Tibial nerve (tissue), 4 donors: ENCODE measurements around the gene OR56B4. TPM values are rescaled to one million over a fixed set of nuclear protein-coding genes. Genes with fewer than 3 reads are reported as not detected.

Experiments used
- DNase-seq, 2 donors: peaks; one replicate each; pipeline ENCODE4 v3.0.0-alpha.2; 2019; ENCODE audit warnings: low spot score in 2 of 2
- H3K27ac ChIP-seq, 4 donors: fragments of 200-600 bp; sonication (generic) in 3 of 4; one replicate each; pipeline ENCODE4 v1.5.1; 2017 to 2019; ENCODE audit warnings: mild to moderate bottlenecking in 1 of 4
- H3K27me3 ChIP-seq, 2 donors: fragments of 200-600 bp; sonication (generic) in 1 of 2; one replicate each; pipeline versions ENCODE4 v1.5.1 to v1.6.0; 2017 to 2019
- H3K36me3 ChIP-seq, 3 donors: fragments of 200-600 bp; sonication (generic); one replicate each; pipeline ENCODE4 v1.5.1; 2018 to 2019
- H3K4me1 ChIP-seq, 4 donors: fragments of 200-600 bp; sonication (generic) in 3 of 4; one replicate each; pipeline ENCODE4 v1.5.1; 2017 to 2019
- H3K4me3 ChIP-seq, 4 donors: fragments of 200-600 bp; sonication (generic) in 3 of 4; one replicate each; pipeline ENCODE4 v1.5.1; 2017 to 2019; ENCODE audit warnings: mild to moderate bottlenecking in 1 of 4, moderate library complexity in 1 of 4
- H3K9me3 ChIP-seq, 4 donors: fragments of 200-600 bp; sonication (generic) in 3 of 4; one replicate each; pipeline ENCODE4 v1.5.1; 2017 to 2019
- EP300 ChIP-seq, 2 donors: sonication (generic); formaldehyde crosslinking; IDR thresholded peaks; one replicate each; pipeline ENCODE4 v1.6.1; 2017; ENCODE audit warnings: antibody characterized with exemption in 2 of 2, mild to moderate bottlenecking in 1 of 2
- POLR2A ChIP-seq, 2 donors: fragments of 450-650 bp; IDR thresholded peaks; one replicate each; pipeline ENCODE4 v1.6.1; 2017; ENCODE audit warnings: antibody characterized with exemption in 2 of 2, mild to moderate bottlenecking in 2 of 2, moderate library complexity in 2 of 2
- WGBS, 2 donors: methylation state at CpG; one replicate each; pipeline ENCODE4 v1.1.5; 2018; 5-methylcytosine and 5-hydroxymethylcytosine counted together
- total RNA-seq, 4 donors: library from RNA; depleted of rRNA; stranded (reverse); fragments of >200 nt; gene quantifications; one replicate each; pipeline ENCODE4 v1.1.0, GENCODE V29; 2016
- TF ChIP-seq, protein P1 (sequence below), 5 experiments: fragments of 200-600 bp in 3 of 5; fragments of 450-650 bp in 2 of 5; sonication (generic) in 3 of 5; IDR thresholded peaks; one replicate each; pipeline ENCODE4 v1.5.1; 2016 to 2019; ENCODE audit warnings: antibody characterized with exemption in 5 of 5, mild to moderate bottlenecking in 3 of 5, moderate library complexity in 2 of 5

Gene OR56B4
- total RNA-seq, 4 donors from 2014 or later: not detected

GRCh38 chr11:6079463-6079862 is 28.0 kb upstream of the OR56B4 start:
- Histone ChIP-seq H3K27ac (no peak overlapping the region), H3K4me3 (no peak overlapping the region), H3K9me3 (peaks cover 0 to 41% (median 2%) of the 10 kb centered on the region in 4 donors), H3K27me3 (no peaks in the 10 kb centered on the region), H3K36me3 (no peaks in the 10 kb centered on the region), H3K4me1 (no peaks in the 10 kb centered on the region)
- no peak for DNase-seq
- TF ChIP-seq, protein P1, sequence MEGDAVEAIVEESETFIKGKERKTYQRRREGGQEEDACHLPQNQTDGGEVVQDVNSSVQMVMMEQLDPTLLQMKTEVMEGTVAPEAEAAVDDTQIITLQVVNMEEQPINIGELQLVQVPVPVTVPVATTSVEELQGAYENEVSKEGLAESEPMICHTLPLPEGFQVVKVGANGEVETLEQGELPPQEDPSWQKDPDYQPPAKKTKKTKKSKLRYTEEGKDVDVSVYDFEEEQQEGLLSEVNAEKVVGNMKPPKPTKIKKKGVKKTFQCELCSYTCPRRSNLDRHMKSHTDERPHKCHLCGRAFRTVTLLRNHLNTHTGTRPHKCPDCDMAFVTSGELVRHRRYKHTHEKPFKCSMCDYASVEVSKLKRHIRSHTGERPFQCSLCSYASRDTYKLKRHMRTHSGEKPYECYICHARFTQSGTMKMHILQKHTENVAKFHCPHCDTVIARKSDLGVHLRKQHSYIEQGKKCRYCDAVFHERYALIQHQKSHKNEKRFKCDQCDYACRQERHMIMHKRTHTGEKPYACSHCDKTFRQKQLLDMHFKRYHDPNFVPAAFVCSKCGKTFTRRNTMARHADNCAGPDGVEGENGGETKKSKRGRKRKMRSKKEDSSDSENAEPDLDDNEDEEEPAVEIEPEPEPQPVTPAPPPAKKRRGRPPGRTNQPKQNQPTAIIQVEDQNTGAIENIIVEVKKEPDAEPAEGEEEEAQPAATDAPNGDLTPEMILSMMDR (IDR thresholded peaks at IDR 0.05): no peak
- TF ChIP-seq EP300 (IDR thresholded peaks at IDR 0.05) (no peak), POLR2A (IDR thresholded peaks at IDR 0.05) (no peak)
- WGBS, 2 donors: 53 to 72% methylated on average over 4 of the region's 4 CpGs

DNA sequence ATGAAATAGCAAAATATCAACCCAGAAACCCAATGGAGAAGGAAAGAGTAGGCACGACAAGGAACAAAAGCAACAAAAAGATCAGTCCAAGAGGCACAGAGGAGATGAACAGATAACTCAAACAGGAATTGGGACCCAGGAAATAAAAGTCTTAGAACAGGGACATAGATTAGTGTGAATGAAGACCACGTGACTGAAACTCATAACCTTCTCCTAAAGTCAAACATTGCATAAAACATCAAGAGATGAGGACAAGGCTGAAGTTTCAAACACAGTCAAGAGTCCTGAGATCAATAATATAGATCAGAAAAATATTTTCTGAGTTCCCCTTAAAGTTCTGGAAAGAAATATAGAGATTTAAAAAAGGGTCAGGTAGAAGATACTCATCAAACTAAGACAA is 24.4 kb upstream of the OR56B4 start:
- peaks cover 0 to 25% (median 2%) of the 10 kb centered on the region in 4 donors for H3K9me3 ChIP-seq
- 69 to 89% methylated on average over 2 of the region's 2 CpGs for WGBS, 2 donors
- no peak for DNase-seq
- H3K4me1 ChIP-seq: no peaks in the 10 kb centered on the region
- no peaks in the 10 kb centered on the region for H3K27me3 ChIP-seq
- no peak for TF ChIP-seq EP300 (IDR thresholded peaks at IDR 0.05)
- TF ChIP-seq, protein P1 (IDR thresholded peaks at IDR 0.05): no peak
- no peak for TF ChIP-seq POLR2A (IDR thresholded peaks at IDR 0.05)
- H3K36me3 ChIP-seq: no peaks in the 10 kb centered on the region
- H3K27ac ChIP-seq: no peak overlapping the region
- H3K4me3 ChIP-seq: no peak overlapping the region

GRCh38 chr11:6084587-6084986 is 22.9 kb upstream of the OR56B4 start:
- WGBS, 2 donors: 81 to 90% methylated on average over 3 of the region's 3 CpGs
- no peak overlapping the region for H3K4me3 ChIP-seq

GRCh38 chr11:6094186-6094585 is 13.3 kb upstream of the OR56B4 start:
- no peak for DNase-seq
- Histone ChIP-seq H3K9me3 (peaks cover 0 to 12% (median 0%) of the 10 kb centered on the region in 4 donors), H3K27me3 (no peaks in the 10 kb centered on the region), H3K36me3 (no peaks in the 10 kb centered on the region), H3K4me3 (no peak overlapping the region), H3K27ac (no peak overlapping the region), H3K4me1 (no peaks in the 10 kb centered on the region)
- 11 to 43% methylated on average over 1 of the region's 1 CpG for WGBS, 2 donors
- TF ChIP-seq EP300 (IDR thresholded peaks at IDR 0.05): no peak
- TF ChIP-seq, protein P1 (IDR thresholded peaks at IDR 0.05): no peak
- no peak for TF ChIP-seq POLR2A (IDR thresholded peaks at IDR 0.05)

More at GRCh38 chr11:6084587-6084986, 22.9 kb upstream of the OR56B4 start:
- Histone ChIP-seq H3K27ac (no peak overlapping the region), H3K4me1 (no peaks in the 10 kb centered on the region), H3K27me3 (no peaks in the 10 kb centered on the region), H3K36me3 (no peaks in the 10 kb centered on the region), H3K9me3 (peaks cover 0 to 24% (median 2%) of the 10 kb centered on the region in 4 donors)
- no peak for DNase-seq
- TF ChIP-seq POLR2A (IDR thresholded peaks at IDR 0.05): no peak
- TF ChIP-seq, protein P1 (IDR thresholded peaks at IDR 0.05): no peak
- TF ChIP-seq EP300 (IDR thresholded peaks at IDR 0.05): no peak

GRCh38 chr11:6095798-6096197 is 11.7 kb upstream of the OR56B4 start:
- peaks cover 0 to 1% (median 0%) of the 10 kb centered on the region in 4 donors for H3K9me3 ChIP-seq
- 69 to 84% methylated on average over 2 of the region's 2 CpGs for WGBS, 2 donors
- H3K27me3 ChIP-seq: no peaks in the 10 kb centered on the region
- H3K4me3 ChIP-seq: no peak overlapping the region
- no peak overlapping the region for H3K27ac ChIP-seq
- no peak for DNase-seq
- no peaks in the 10 kb centered on the region for H3K4me1 ChIP-seq
- TF ChIP-seq EP300 (IDR thresholded peaks at IDR 0.05): no peak
- TF ChIP-seq, protein P1 (IDR thresholded peaks at IDR 0.05): no peak
- TF ChIP-seq POLR2A (IDR thresholded peaks at IDR 0.05): no peak
- no peaks in the 10 kb centered on the region for H3K36me3 ChIP-seq
